Body of pancreas (tissue), 4 donors: Measurements from ENCODE around the gene BPIFA3.
A peak's percentile ranks its signal among the peaks of the same experiment; 100 is the strongest.

Experiments
- POLR2A ChIP-seq, 3 donors: fragments of 450-650 bp; IDR thresholded peaks; one replicate each; pipeline ENCODE4 v1.6.1; 2016; ENCODE audit warnings: antibody characterized with exemption in 3 of 3, mild to moderate bottlenecking in 2 of 3
- TF ChIP-seq, protein P1 (sequence below), 7 experiments: fragments of 450-650 bp in 4 of 7; fragments of 200-600 bp in 3 of 7; sonication (generic) in 3 of 7; IDR thresholded peaks; one replicate each; pipeline ENCODE4 v1.5.1; 2016 to 2019; ENCODE audit warnings: antibody characterized with exemption in 7 of 7

DNA sequence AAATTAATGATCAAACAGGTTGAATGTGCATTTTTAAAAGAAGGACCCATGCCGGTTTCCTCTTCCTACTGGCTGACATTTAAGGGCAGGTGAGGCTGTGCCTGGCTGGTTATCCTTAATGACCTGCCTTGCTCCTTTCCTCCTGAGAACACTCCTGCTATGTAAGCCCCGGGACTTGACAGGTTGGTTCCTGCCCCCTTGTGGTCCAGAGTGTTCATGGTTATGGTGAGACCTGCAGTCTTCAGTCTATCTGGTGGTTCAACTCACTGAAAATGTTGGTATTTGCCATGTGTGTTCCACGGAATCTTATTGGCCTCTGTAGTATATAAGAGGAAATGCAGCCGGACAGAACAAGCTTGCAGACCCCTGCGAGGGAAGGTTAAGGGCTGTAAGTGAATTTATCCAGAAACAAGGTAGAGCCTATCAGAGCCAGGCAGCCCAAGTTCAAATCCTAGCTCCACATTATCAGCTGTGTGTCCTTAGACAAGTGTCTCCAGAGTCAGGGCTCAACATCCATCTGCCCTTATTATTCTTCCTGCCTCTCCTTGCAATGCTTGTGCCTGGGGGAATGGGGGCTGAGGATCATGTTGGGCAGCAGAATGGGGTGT, 5.2 kb upstream of the BPIFA3 start:
- TF ChIP-seq, protein P1, sequence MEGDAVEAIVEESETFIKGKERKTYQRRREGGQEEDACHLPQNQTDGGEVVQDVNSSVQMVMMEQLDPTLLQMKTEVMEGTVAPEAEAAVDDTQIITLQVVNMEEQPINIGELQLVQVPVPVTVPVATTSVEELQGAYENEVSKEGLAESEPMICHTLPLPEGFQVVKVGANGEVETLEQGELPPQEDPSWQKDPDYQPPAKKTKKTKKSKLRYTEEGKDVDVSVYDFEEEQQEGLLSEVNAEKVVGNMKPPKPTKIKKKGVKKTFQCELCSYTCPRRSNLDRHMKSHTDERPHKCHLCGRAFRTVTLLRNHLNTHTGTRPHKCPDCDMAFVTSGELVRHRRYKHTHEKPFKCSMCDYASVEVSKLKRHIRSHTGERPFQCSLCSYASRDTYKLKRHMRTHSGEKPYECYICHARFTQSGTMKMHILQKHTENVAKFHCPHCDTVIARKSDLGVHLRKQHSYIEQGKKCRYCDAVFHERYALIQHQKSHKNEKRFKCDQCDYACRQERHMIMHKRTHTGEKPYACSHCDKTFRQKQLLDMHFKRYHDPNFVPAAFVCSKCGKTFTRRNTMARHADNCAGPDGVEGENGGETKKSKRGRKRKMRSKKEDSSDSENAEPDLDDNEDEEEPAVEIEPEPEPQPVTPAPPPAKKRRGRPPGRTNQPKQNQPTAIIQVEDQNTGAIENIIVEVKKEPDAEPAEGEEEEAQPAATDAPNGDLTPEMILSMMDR (IDR thresholded peaks at IDR 0.05): peak in 6 of 7 experiments; percentile 34 to 80 (median 70)
- no peak for TF ChIP-seq POLR2A (IDR thresholded peaks at IDR 0.05)
